NCI-H82 treated with DMSO at 0.1 percent for 48 hours (cell line): ENCODE measurements around the gene MYH14.
"Not testable (repeated sequence)": the region's sequence is repeated elsewhere in the genome, so short reads cannot be mapped to it uniquely, and the experiment has no call there.

Experiments
- DNase-seq: peaks from one replicate; lab custom pipeline; 2025; ENCODE audit not compliant: unreplicated experiment; lab: John Stamatoyannopoulos, UW

MYH14 gene

DNA sequence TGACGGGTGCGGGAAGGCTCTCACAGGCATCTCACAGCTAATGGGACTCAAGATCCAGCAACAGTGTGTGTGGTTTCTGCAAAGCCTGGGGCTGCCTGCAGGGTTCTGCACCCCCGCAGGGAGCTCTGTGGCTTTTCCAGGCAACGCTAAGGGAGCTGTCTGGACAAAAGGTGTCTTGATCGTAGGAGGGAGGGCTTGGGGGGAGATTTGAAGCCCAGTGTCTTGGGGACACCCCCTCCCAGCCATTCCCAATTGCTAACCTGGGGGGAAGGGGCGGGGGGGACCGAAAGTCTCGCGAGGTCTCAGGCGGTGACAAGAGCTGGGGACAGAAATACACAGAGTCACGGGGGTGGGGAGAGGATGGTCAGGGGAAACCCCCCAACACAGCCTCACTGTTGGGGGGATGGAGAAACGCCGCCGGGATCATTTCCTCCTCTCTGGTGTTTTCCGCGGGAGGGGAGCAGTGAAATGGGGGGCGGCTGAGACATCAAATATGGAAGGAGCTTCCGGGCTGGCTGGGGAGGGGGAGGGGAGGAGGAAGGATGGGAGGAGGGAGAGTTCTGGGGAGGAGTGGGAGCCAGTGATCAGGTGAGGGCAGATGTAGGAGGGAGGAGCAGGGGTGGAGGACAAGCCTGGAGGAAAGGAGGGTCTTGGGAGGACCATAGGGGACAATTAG lies 112.5 kb downstream of the MYH14 start:
- no peak for DNase-seq

DNA sequence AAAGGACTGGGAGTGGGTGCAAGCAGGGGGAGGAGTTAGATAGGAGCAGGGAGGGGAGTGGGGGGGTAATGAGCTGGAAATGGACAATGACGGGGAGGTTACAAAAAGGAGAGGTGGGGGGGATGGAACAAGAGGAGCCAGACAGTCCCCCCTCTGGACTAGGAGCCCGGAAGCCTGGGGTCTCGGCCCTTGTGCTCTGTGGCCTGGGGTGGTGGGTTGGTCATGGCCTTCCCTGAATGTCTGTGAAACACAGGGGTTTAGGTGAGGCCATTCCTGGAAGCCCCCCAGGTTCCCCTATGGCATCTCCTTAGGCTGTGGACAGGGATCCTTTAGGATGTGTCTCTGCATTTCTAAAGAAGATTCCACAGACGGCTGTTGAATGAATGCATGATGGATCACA lies 113.7 kb downstream of the MYH14 start:
- no peak for DNase-seq

DNA sequence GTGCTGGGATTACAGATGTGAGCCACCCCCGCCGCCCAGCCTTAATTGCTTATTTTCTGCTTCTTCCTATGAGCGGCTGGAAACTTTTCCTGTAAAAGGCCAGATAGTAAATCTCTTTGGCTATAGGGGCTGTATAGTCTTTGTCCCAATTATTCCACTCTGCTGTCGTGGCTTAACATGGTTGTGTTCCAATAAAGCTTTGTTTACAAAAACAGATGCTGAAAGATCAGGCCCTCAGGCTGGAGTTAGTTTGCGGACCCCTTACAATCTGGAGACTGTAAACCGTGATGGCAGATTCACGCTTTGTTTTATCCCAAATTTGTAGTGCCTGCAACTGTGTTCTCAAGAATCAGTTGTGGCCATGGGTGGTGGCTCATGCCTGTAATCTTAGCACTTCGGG lies 115.0 kb downstream of the MYH14 start:
- no peak for DNase-seq

DNA sequence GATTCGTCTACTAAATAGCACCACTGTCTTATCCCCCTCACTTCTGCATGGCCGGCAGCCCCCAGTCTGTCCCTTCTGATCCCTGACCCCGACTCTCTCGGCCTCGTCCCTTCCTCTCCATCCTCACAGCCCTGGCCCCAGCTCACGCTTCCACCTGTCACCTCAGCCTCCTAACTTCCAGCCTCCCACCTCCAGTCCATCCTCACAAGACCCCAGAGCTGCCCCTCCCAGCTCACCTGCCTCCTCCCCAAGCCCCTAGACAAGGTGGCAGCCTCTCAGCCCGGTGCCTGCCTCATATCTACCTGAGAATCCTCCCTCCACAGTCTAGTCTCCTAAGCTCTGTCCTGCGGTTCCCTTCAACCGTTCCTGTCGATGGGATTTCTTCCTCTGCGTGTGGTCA lies 115.7 kb downstream of the MYH14 start:
- no peak for DNase-seq

DNA sequence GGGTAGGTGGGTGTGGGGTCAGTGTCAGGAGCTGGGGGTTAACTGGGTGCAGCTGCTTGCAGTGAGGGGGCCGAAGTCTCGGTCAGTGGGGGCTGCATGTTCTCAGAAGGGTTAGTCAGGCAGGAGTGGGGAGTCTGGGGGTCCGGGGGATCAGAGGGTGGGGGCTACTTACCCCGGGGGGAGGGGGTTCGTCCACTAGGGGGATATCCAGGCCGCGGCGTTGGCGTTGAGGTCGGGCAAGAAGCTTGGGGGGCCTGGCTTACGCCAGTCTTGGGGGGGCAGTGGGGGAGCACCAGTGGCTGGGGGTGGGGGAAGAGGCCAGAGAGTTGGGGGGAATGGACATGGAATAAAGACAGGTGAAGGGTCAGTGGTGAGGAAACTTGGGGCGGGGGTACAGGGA lies 116.6 kb downstream of the MYH14 start:
- no peak for DNase-seq

DNA sequence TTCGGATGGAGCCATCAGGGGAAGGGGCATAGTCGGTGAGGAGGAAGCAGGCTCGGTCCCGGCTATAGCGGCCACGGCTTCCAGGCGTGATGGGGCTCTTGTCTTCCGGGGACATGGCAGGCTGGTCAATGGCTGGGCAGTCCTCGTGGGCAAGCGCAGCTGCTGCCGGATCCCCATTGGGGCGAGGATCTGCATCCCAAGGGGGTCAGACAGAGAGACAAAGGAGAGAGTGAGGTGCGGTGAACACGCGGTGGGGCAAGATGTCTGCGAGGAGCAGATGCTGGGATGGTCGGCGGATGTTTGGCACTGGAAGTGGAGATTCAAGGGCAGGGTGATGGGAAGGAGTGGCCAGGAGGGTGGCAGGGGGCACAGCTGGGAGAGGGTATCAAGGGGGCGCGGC lies 117.2 kb downstream of the MYH14 start:
- DNase-seq = no peak

DNA sequence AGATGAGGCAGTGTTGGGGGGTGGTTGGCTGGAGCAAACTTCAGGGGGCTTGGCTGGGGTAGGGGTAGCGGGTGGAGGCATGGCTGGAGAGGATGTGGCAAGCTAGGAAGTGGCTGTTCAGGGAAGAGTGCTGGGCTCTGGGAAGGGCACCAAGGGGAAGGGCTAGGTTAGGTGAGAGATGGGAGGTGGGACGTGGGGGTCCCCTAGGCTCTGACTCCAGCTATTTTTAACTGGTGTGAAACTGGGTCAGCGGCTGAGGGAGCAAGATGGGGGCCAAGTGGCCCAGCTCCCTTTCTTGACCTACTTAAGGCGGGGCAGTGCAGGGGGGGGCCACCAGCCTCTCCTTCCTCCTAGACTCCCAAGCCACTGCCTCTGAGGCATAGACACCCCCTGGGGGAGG lies 118.4 kb downstream of the MYH14 start:
- no peak for DNase-seq

DNA sequence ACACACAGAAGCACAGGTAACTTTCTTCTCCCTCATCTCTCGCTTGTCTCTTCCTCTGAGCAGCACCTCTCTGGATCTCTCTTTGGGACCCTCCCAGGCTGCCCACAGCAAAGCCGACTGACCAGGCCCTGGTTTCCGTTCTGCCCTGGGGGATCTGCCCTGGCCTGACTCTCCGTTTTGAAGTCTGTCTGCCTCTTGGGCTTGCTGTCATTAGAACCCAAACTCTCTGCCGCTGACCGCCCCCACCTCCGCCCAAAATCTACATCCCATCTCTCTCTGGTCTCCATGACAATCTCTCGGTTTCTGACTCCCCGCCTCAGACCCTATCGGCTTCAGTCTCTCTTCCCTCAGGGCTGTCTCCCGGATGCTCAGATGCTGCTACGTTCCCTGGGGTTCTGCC lies 118.8 kb downstream of the MYH14 start:
- no peak for DNase-seq

DNA sequence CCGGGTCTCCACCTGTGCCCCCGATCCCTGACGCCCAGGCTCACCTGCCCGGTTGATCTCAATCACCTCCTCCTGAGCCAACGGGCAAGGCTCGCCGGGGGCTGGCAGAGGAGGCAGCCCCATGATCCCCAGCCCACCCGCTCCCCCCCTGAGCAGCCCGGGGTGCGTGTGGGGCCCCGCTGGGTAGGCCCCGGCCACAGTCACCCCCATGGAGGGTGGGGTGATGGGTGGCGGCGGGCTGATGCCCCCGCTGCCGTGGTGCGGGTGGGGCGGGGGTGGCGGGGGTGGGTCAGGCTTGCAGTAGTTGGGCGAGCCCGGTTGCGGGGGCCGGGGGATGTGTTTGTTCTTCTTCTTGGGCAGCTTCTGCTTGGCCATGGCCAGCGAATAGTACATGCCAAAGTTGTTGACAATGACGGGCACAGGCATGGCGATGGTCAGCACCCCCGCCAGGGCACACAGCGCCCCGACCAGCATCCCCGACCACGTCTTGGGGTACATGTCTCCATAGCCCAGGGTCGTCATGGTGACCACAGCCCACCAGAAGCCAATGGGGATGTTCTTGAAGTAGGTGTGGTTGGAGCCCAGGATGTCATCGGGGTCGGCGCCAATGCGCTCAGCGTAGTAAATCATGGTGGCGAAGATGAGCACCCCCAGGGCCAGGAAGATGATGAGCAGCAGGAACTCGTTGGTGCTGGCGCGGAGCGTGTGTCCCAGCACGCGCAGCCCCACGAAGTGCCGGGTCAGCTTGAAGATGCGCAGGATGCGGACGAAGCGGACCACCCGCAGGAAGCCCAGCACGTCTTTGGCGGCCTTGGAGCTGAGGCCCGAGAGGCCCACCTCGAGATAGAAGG lies 119.7 kb downstream of the MYH14 start:
- no peak for DNase-seq

DNA sequence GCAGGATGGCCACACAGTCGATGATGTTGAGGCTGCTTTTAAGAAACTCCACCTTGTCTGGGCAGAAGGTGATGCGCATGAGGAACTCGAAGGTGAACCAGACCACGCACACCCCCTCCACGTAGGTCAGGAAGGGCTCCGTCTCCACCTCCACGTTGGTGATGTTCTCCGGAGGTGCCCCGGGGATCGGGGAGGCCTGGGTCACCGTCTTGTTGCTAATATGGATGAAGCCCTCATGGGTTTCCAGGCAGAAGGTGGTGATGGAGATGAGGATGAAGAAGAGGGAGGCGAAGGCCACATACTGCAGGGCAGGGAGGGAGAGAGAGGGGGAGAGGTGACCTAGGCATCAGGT lies 120.3 kb downstream of the MYH14 start:
- DNase-seq = no peak

DNA sequence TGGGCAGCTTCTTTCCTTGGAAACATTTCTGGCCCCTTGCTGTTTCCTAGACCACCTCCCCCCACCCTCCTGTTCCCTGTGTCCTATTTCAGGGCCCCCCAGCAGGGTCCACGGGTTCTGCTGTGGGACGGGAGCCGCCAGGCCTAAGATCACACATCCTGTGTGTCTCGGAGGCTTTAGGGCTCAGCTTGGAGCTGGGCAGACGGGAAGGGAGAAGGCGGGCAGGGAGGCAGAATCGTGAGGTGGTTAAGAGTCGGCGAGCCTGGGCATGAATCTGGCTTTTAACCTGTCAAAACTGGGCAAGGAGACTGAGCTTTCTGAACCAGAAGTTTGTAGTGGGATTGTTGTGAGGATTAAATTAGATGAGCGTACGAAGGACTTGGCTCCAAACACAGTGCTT lies 120.9 kb downstream of the MYH14 start:
- DNase-seq = no peak

DNA sequence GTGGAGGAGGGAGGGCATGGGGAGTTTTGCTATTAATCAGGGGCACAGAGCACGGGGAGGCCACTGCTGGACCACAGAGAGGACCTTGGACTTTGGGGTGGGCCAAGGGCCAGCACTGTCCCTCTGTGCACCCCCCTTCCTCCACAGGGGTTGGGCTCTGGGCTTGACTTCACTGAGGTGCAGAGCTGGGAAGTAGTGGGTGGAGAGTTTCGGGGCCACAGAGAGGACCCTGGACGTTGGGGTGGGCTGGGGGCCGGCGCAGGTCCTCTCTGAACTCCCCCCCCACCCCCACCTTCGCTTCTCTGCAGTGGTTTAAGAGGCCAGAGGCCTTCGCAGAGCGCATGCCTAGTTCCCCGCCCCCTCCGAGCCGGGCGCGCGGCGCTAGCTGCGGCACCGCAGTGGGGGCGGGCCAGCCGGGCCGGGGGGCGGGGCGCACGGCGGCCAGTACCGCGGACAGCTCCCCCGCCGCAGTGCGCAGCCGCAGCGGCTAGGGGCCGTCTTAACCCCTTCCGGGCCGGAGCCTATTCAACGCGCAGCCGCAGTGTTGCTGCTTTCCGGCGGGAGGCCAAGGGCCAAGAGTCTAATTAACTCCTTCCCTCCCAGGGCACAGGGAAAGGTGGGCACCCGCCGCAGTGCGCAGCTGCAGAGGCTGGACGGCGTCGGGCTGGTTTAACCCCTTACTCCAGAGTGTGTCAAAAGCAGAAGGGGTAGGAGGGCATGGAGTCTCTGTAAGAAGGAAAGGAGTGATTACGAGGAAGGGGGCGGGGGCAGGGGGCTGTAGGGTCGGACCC lies 122.1 kb downstream of the MYH14 start:
- DNase-seq = peak; percentile 16

DNA sequence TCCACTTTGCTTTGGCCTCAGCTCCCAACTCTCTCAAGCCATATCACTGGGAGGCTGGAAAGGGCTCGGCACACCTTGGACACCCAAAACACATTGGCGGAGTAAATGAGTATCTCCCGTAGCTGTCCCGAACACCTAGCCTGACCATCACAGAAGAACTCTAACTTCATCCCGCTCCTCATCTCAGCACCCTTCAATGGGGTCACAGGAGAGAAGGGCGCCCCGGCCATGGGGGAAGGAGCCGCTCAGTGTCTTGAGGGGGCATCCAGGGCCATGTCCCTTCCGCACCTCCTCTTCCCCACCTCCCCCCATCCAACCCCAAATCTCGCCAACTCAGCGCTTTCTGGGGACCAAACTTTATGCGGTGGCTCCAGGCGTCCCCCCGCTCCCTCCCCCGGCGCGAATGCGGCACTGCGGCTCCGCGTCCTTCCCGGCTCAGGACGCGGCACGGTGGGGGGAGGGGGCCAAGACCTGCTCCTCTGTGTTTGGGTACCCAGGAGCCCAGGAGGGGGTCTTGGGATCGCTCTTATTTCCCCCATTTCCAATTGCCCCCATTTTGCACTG lies 122.8 kb downstream of the MYH14 start:
- no peak for DNase-seq

DNA sequence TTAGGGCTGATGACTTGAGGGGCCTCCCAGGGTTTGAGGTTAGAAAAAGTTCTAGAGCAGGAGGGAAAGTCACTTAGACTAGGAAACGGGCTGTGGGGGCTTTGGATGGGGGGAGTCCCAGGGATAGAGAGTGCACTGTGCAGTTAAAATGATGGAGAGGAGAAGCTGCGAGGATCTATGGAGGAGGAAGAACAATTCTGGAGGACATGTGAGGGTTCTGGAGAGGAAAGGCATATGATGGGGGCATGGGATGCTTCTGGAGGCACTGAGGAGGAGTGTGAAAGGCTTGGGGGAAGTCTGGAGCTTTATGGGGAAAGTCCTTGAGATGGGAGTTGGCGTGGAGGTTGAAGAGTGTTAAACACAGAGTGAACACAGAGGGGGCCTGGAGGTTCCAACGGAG lies 123.6 kb downstream of the MYH14 start:
- no peak for DNase-seq

DNA sequence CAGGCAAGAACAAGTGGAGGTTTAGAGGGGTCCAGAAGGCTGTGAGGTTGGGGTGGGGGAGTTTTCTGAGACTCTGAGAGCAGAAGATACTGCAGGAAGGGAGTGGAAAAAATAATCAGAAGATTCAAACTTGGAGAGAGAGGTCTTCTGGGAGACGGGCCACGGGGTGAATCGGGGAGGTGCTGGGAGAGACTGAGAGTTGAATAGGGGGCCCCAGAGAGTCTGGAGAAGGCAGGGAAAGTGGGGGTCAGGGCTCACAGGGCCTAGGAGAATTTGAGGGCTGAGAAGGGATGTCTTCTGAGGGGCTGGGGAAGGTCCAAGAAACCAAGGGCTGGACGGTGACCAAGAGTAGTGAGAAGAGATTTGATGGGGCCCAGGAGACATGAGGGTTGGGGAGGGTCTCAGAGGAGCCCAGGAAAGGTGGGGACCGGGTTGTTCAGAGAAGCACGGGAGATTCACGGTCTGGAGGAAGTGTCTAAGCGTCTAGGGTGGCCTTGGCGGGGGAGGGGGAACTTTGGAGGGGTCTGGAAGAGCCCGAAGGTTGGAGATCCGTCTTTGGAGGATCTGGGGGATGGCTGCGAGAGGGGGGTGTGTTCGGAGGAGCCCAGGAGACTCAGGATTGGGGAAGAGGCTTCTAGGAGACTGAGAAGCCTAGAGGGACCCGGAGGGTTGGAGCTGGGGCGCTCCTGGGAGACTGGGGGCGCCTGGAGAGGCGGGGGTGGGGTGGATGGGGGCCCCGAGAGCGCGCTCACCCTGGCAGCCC lies 124.2 kb downstream of the MYH14 start:
- no peak for DNase-seq

DNA sequence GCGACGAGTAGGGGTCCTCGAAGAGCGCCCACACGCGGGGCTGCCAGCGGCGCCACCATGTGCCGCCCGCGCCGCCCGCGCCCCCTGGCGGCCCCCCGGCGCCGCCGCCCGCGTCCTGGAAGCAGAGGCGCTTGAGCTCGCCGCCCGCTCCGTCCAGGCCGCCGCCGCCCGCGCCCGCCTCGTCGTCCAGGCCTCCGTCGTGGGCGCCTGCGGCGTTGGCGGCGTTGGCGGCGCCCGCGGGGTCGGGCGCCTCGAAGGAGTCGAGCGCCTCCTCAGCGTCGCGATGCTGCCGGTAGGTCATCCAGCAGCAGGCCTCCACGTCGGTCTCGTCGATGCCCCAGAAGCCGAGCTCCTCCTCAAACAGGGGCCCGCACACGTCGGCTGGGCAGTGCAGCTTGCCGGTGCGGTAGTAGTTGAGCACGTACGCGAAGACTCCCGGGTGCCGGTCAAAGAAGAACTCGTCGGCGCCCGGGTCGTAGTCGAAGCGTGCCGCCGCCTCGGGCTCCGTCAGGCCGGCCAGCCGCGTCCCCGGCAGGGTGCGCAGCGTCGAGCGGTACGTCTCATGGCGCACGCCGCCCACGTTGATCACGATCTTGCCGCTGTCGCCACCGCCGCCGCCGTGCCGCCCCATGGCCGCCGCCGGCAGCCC lies 124.9 kb downstream of the MYH14 start:
- no peak for DNase-seq

DNA sequence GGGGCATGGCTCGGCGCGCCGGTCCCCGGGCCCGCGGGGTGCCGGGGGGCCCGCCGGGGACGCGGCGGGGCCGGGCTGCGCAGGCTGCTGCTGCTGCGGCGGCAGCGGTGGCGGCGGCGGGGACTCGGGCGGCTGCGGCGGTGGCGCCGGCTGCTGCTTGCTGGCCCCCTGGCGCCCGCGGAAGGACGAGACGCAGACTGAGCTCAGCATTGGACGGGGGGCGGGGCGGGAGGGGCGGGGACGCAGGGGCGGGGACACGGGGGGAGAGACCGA lies 125.4 kb downstream of the MYH14 start:
- no peak for DNase-seq

DNA sequence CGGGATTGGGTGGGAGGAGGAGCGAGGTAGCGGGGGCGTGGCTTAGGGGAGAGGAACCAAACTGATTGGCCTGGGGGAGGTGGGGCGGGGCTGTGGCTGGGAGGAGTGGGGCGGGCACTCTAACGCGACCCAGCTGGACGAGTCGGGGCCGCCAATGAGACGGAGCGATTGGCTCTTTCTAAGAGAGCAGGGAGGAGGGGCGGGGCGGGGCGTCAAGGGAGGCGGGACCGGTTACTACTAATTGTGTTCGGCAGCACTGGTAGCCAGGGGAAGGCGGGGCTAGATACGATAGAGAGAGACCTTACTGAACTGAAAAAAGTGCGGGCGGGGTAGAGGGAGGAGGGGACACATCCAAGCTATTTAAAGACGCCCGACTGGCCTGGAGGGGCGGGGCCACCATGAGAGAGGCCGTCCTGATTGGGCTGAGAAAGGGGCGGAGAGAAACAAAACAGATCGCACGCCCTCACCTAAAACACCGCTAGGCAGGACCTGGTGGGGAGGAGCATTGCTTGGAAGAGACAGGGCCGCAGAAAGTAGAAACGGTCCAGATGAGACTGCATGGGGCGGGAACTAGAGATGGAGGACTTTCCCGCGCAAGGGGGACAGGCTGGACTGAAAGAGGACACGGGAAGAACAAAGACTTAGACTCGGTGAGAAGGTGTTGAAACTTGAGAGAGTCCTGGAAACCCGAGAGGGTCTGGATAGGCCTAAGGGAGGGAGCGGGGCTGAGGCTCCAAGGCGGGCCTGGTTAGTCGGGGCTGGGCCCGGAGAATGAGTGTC lies 125.9 kb downstream of the MYH14 start, which contains the start of gene KCNC3:
Gene KCNC3 (minus strand): TSS at position 232 of the 780 bp plus-strand sequence. CDS start 295 bp downstream, outside the sequence.
- DNase-seq = peak; percentile 76

DNA sequence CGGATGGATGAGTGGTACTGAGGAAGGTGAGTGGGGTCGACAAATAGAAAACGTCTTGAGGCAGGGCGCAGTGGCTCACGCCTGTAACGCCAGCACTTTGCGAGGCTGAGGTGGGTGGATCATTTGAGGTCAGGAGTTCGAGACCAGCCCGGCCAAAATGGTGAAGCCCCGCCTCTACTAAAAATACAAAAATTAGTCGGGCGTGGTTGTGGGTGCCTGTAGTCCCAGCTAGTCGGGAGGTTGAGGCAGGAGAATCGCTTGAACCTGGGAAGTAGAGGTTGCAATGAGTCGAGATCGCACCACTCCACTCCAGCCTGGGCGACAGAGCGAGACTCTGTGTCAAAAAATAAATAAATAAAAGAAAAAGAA lies 126.5 kb downstream of the MYH14 start:
- DNase-seq = not testable (repeated sequence)
